EH (cell line): Measurements from ENCODE around the gene ARID1B.
"Not testable (repeated sequence)": the region's sequence is repeated elsewhere in the genome, so short reads cannot be mapped to it uniquely, and the experiment has no call there.

Source experiments
- DNase-seq: peaks from one replicate; pipeline ENCODE4 v3.0.0-alpha.2; 2015; ENCODE audit warnings: low read depth

ARID1B gene

DNA sequence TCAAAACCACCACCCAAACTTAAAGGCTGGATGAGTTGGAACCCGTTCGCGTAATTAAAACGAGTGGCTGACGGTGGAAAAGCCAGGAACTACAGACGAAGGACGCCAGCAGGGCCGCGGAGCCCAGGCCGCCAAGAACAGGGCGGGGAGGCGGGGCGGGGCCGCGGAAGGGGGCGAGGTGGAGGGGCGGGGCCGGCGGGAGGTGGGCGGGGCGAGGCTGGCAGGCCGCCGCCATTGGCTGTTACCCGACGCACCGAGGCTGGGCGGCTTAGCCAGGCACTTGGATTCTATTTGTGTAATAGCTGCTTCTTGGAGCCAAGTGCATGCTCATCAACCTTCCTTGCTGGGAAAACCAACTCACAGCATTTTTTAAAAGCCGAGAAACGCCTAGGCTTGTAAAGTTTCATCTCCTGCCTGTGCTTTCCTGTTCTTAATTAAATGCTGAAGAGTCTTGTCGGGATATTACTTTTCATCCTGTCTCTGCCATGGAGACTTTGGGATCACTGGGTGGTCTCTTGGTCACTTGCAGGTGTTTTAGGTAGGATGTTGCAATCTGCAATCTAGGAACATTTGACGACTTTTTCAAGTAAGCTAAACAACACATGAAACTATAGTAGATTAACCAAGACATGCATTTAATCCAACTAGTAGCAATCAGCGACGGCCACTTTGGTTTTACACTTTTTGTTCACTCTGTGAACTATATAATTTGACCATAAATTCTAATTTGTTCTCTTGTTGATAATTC is 245.0 kb downstream of the ARID1B start:
- peak; percentile 95 for DNase-seq

DNA sequence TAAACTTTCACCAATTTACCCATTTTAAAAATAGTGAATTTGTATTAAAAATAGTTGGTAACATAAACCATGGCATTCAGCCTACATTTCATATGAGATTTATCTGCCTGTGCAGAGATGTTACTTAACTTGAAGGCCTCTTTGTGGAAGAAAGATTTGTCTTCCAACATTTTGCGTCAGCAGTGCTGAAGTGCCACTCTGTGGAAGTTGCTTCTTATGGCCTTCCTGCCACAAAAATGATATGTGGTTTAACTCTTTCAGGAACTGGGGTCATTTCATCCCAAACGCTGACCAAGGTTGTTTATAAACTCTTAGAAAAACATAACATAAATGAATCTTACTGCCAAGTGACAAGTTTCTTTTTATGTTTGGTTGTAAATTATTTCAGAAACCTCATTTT is 246.8 kb downstream of the ARID1B start:
- DNase-seq: peak; percentile 27

DNA sequence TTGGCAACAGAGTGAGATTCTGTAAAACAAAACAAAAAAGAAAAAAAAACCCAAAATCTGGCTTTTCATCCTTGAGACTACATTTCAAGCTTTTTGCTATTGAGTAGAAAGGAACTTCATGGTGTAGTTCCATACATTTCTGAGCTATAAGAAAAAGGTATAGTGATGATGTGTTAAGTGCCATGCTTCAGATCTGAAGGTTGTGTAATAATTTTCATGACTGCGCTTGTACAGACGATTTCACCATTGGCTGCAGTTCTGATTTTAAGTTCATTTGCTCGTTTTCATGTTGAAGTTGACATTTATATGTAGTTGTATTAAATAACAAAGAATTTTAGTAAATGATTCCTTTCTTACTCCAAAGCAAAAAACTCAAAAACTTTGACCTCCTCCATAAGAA is 247.6 kb downstream of the ARID1B start:
- no peak for DNase-seq

DNA sequence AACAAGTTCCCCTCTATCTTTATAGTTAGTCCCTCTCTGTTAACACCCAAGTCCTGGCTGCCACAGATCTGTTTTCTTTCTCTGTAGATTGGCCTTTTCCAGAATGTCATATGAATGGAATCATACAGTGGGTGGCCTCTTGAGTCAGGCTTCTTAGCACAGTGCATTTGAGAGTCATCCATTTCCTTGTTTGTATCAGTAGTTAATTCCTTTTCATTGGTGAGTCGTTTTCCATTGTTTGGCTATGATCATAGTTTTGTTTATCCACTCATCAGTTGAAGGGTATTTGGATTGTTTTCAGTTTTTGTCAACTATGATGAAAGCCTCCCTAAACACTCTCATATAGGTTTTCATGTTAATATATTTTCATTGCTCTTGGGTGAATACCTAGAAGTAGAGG is 248.3 kb downstream of the ARID1B start:
- DNase-seq: peak; percentile 29

DNA sequence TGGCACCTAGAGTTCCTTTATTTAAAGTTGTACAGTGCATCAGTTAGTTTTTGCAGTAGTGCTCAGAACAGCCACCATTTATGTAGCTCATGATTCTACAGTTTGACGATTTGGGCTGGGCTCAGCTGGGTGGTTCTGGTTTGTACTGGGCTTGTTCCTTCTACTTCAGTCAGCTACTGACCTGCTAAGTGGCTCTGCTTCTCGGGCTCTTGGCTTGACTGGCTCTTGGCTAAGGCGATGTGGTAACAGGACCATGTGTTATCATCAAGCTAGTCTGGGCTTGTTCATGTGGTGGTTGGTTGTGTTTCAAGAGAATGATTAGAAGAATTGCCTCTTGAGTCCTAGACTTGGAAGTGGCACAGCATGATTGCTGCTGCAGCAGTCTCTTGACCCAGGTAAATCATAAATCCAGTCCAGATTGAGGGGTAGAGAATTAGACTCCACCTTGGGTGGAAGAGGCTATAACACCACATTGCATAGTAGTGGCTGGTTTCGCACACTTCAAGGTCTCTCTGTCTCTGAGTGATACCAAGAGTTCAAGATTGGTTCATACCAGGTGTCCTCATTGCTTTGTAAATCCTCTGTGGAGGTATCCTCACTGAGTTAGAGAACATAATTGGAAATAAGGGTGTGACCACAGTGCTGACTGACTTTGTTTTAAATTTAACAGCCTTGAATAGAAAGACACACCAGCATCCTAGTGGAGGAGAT is 253.0 kb downstream of the ARID1B start:
- DNase-seq: no peak

DNA sequence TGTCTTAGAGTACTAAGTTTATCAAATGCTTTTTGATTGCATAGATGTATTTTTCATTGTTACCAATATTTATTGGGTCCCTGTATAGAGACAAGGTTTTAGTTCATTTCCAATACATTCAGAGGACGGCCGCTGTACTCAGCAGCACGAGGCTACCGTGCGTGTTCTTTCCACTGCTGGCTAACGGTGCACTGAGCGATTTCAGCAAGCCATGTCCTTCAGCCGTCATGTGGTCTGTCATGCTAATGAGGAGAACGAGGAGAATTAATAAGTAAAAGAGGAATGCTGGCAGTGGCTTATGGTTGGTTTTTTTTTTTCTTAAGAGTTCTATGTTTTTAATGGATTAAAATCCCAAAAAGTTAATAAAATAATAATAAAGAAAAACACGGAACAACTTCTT is 253.6 kb downstream of the ARID1B start:
- DNase-seq: no peak

DNA sequence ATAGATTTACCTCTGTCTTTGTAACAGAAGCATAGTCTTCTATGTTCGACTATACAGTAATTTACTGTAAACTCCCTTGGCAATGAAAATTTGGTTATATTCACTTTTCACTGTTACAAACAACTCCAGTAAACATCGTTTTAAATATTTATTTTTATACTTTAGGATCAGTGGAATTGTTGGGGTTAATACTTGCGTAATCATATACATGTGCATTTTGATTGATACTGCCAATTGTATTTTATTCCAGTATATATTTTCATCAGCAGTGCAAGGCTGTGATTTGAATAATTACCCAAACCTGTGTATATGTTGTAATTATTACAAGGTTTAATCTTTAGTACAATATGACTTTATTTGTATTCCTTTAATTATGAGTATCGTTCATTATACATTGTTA is 255.7 kb downstream of the ARID1B start:
- DNase-seq: no peak

DNA sequence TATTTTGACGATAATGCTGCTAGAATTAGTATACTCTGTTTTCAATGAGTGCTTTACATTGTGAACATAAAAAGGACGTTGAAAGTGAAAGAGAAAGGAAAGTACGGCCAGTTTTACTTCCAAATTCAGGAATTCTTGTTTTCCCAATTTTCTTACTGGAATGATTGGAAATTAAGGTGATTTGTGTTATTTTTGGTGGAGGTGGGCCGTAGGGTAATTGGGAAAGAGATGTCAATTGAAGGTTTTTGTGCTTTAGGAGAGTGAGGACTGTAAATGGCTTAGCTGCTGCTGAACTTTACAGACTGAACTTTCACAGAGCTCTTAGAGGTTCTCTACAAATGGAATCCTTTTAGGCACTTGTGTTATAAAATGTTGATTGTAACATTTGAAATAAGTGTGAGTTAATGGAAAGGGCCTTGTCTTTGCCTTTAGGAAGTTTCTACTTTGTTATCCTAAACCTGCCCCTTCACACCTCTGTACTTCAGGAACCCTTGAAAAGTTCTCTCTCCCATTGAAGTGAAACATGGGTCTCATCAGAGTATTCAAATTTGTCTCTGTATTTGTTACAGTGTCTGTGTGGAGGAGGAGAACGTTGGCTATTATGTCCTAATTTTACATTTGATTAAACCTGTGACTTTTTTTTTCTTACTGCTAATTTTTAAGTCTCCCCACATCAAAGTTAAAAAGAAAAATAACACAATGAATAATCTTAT is 256.4 kb downstream of the ARID1B start:
- no peak for DNase-seq

DNA sequence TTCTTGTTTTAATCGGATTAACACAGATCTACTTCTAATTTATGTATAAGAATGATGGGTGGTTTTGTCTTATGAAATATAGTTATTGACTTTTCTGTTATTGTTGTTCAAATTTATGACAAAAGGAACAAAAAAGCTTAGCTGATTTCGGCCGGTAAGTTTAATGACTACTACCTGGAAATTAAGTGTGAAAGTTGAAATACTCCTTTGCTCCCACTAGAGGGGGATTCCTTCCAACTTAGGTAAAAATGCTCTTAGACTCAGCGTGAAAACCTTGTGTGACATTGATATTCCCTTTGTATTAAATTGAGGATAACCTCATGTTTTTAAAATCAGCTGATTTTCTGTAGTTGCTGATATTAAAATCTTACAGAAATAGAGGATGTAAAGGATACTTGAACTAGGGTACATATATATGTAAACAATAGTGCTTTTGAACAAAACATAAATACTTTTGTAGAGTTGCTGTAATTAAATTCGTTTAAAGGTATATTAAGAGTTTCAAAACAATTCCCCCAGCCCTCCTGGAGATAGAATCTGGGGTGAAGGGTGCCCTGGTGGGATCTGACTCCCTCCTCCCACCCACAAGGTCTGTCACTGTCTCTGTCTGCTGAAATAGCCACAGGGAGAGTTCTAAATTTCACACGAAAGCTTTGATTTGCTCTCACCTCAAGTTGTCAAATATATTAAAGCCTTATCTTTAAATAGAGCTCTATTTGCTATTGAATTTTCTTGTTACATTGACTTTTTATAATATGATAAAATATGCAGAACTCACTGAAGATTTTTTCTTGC is 257.5 kb downstream of the ARID1B start:
- peak; percentile 48 for DNase-seq

DNA sequence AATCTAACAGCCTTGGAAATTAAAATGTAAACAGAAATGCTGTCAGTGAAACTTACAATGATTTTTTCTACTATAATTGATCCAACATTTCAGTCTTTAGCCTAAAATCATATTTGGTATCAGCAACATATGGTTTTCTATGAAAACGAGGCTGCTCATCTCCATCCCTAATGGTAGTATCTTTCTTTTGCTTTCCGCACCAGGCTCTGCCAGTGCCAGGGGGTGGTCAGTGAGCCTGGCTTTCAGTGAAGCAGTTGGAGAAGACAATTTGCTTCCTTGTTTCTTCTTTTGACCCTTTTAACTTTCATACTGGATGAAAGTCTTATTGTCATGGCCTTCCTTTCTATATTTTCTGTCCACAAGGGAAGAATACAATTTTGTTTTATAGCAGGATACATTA is 258.4 kb downstream of the ARID1B start:
- no peak for DNase-seq

DNA sequence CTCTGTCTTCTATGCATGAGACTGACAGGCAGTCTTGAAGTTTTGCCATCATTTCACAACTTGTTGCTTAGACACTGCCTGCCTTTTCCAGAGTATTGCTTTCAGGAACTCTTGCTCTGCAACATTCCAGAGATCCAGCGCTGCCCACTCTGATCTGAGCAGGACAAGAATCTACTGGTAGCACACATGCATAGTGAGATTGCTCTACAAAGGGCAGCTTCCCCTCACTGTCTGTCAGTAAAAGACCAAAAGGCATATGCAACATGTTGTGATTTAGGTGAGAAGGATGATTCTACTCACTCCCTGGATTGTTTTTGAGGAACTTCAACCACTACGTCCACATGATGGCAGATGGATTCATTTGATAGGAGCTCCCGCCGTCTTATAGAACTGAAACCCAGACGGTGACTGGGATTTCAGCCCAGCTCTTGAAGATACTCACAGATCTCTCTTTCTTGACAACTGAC is 259.1 kb downstream of the ARID1B start:
- DNase-seq: peak; percentile 27

DNA sequence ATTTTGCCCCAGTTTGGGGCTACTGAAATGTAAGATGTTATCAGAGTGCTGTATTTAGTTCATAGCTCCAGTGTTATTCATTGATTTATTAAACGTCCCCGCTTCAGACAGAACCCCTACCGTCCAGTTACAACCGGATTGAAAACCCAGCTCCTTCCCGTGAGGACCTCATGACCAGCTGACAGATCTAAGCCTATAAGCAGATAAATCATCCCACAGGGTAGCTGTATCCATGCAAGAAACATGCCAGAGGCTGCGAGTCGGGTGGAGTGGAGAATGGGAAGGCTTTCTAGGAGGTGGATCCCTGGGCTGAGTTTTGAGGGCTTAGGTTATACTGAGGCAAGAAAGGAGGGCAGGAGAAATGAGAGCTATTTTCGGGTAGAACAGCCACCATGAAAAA is 260.0 kb downstream of the ARID1B start:
- DNase-seq: no peak

DNA sequence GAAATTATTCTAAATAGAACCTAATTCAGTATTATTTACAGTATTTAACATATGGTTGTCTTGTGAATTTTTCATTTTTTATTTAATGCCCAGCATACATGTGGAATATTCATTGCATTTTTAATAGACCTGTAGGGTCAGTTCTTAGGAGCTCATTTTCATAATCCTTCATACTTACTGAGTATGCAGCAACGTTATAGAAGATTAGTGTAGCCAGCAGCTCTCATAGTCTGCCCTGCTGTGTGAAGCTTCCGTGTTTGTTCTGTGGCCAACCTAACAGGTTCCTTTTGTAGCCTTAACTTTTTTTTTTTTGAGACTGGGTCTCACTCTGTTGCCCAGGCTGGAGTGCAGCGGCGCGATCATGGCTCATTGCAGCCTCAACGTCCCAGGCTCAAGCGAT is 261.4 kb downstream of the ARID1B start:
- DNase-seq: no peak

DNA sequence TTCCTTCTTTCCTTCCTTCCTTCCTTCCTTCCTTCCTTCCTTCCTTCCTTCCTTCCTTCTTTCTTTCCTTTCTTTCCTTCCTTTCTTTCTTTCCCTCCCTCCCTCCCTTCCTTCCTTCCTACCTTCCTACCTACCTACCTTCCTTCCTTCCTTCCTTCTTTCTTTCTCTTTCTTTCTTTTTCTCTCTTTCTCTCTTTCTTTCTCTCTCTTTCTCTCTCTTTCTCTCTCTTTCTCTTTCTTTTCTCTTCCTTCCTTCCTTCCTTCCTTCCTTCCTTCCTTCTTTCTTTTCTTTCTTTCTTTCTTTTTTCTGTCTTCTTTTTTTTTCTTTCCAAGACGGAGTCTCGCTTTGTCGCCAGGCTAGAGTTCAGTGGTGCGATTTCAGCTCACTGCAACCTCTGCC is 262.5 kb downstream of the ARID1B start:
- not testable (repeated sequence) for DNase-seq

DNA sequence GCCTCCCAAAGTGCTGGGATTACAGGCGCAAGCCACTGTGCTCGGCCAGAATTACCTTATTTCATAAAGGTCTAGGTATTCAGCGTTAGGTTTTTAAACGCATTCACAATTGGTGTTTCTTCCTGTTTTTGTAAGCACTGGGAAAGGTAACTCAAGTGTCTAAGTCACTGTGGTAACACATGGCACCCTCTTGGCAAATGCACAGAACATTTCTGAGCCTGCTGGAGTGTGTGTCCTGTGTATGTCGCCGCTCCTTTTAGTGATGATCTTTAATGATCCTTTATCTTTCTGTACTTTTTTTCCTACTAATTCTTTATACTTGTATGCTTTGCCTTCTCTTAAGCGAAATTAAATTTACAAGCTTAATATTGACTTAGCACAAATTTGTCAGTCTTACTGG is 263.0 kb downstream of the ARID1B start:
- no peak for DNase-seq

DNA sequence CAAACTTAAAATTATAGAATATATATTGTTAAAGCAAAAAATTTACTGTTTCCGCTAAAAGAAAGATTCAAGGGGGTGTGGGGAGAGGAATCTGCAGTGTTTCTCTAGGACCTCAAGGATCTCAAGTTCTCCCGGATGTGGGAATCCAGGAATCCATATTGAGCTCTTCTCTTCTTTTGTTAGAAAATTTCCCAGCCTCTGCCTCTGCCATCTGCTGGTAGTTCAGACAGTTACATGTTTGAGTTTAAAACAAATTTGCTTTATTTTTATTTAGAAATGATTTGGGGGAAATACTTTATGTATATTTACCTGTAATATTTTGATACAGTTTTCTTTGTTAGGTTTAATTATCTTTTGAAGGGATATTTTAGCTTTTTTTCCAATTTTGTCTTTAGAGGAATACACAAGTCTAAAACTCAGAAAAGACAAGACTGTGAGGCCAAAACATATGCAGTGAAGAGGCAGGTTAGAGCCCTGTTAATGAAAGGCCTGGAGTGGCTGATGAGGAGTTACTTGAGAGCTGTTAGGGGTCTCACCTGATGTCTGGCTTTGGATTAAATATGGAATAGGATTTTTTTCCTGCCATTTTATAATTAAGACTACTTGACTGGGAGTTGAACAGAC is 268.8 kb downstream of the ARID1B start:
- peak; percentile 85 for DNase-seq

DNA sequence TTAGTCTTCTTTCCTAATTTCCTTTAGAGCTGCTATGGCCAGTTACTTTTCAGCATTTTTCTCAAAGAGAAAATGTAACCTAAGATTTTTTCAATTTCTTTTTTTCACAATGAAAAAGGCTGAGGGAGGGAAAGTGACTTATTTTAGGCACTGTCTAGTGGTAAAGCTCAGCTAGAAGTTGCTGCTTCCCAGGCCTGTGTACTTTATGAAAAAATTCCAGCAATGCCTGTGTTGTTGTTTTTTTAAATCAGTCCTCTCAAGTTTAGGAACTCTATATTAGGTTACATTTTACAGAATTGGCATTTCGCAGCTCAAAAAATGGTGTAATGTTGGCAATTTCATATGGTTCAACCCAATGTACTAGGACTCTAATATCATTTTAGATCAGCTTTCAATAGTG is 269.6 kb downstream of the ARID1B start:
- DNase-seq: peak; percentile 42

DNA sequence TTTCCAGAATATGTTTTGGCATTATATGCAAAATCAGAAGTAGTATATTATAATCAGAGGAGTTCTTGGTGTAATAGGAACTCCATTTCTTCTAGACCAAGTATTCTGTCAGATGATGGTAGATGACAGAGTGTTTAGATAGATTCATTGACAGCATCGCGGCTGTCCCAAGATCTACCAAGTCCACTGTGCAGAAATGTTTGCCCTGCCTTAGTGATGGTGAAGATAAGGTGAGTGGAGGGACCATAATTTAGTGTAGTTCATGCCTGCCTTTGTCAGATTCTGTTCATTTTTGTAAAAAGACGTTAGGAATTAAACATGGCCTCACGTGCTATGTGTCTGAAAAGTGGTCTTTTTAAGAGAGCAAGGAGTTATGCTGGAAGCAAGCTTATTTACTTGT is 270.1 kb downstream of the ARID1B start:
- DNase-seq: no peak

DNA sequence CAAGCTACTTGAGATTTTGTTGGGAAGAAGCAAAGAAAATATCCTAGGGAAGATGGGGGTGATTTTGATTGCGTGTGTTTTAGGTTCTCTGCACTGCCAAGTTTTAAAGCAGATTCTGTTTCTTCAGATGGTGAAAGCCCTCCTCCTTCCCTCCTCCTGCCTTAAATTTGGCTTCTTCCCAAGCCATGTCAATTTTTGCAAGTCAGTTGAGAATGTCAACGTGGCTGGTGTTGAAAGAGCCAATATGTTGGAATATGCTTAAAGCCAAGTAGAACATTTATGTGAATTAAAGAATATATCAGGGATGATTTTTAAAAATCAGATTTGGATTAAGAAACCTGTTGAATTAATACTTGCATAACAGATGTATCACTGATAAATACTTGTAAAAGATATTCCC is 270.8 kb downstream of the ARID1B start:
- no peak for DNase-seq

DNA sequence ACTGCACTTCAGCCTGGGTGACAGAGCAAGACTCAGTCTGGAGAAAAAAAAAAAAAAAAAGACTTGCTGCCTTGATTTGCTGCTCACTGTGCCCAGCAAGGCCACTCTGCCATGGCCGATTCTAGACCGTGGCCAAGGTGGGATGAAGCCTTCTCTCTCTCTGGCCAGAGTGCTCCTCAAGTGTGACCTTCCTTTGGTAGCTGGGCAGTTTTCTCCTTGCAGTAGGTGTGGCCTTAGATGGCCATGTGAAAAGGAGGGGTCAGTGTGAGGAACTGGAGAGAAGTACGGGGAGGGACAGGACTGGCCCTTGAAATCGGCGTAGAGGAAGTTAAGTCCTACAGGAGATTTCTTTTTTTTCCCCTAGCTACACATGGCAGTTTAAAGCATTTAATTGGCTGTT is 272.0 kb downstream of the ARID1B start:
- no peak for DNase-seq

DNA sequence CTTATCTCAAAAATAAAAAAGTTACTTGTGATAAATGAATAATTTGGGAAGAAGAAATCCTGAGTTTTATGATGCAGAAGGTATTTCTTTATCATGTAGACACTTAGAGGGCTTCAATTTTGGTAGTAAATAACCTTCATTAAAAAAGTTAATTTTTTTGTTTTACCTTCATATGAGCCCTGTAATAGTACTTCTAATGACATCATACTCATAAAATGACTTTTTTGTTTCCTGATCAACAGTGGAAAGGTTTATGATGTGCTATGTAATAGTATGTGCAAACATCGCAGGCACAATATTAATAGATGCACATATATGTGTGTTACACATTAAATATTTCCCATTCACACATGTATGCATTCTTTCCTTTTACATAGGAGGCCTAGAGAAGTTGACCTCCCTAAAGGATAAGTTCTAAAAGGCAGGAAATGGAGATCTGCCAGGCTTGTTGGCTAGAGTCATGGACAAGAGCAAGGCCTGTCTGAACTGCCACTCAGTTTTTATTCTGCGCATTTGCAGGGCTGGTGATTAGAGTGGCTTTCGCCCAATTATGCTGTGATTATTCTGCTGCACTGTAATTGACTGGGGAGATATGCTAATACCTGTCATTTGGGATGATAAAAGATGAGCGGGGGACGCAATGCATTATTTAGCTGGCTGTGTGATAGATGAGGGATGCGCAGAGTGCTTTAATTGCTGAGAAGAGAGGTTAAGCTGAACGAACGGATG is 273.5 kb downstream of the ARID1B start:
- DNase-seq: peak; percentile 22
